ENCODE data around the gene DDX59. TPM values are rescaled to one million over a fixed set of nuclear protein-coding genes. Genes with fewer than 3 reads are reported as not detected.

DDX59 gene
- total and polyA plus RNA-seq, 9 of the 15 experiments (the other 6 are each of a cell fraction or from before 2014, with no cell fraction given), result 8.3 to 30.4 (median 19.8) TPM

GRCh38 chr1:200669314-200670241, at the start of gene DDX59 (continued):
- TF ChIP-seq GMEB1 (CRISPR knock-in tag; IDR thresholded peaks at IDR 0.05) (peak; percentile 90), TBP (optimal IDR thresholded peaks at IDR 0.05; ENCODE audit: low read depth, low read length) (peak; percentile 83), CHAMP1 (IDR thresholded peaks at IDR 0.05) (no peak), HNRNPLL (IDR thresholded peaks at IDR 0.05; ENCODE audit: low read depth, low read length, poor library complexity, severe bottlenecking) (peak; percentile 72), PATZ1 (CRISPR knock-in tag; IDR thresholded peaks at IDR 0.05; ENCODE audit: borderline replicate concordance) (peak; percentile 77; the same call in 1 of the 2 replicates), ZNF785 (CRISPR knock-in tag; IDR thresholded peaks at IDR 0.05) (no peak), ZKSCAN3 (CRISPR knock-in tag; IDR thresholded peaks at IDR 0.05) (no peak), CHD7 (IDR thresholded peaks at IDR 0.05; ENCODE audit: low read depth, low read length) (no peak)

Measured in K562 (cell line).